ENCODE measurements around the gene PPP2R2C.

DNA sequence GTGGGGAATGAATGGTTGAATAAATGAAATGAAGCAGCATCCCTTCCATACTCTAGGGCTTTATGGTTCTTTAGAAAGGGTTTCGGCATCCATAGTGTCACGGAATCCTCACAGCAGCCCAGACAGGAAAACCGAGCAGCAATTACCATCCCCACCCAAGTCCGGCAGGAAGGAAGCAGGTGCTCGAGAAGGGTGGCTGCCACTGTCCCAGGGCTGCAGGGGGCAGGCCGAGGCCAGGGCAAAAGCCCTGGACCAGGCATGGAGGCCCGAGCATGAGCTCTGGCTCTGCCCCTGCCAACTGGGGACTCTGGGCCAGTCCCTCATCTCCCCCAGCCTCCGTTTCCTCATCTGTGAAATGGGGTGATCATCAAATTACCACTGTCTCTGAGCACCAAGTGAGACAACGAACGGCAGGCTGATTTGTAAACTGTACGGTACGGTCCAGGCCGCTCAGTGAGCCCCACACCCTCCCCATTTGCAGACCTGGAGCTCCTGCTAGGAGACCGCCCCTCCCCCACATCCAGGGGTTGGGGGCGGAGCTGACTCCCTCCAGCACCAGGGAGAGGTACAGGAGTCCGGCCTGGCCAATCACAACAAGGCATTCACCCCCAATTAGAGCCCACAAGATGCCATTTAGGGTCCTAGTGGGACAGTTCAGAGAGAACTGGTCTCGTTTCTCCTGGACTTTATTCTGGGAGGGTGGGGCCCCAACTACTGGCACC lies 102.3 kb downstream of the PPP2R2C start:
- TF ChIP-seq MYC (IDR thresholded peaks at IDR 0.05; ENCODE audit: low read depth, low read length): no peak
- no peak for TF ChIP-seq POLR2A (IDR thresholded peaks at IDR 0.05; ENCODE audit: extremely low read depth, insufficient read length)

Measured in NB4 (cell line).